Measurements from ENCODE around the gene TMEM139.
"Not testable (repeated sequence)": the region's sequence is repeated elsewhere in the genome, so short reads cannot be mapped to it uniquely, and the experiment has no call there.

Gene TMEM139

GRCh38 chr7:143259765-143260164, 25.0 kb upstream of the TMEM139 start:
- DNase-seq: no peak

- no peak for DNase-seq
Observed at GRCh38 chr7:143261901-143262300, 22.9 kb upstream of the TMEM139 start.

- DNase-seq: peak; percentile 76 to 78
Observed at GRCh38 chr7:143263266-143264195, 21.2 kb upstream of the TMEM139 start, which contains the start of gene GSTK1. TSS of gene GSTK1 (plus strand) at chr7:143263441. CDS start at chr7:143263514, 73 bp downstream.

- not testable (repeated sequence) for DNase-seq
Observed at GRCh38 chr7:143264196-143264568, 20.6 kb upstream of the TMEM139 start.

- no peak for DNase-seq
Observed at GRCh38 chr7:143265017-143265693, 19.6 kb upstream of the TMEM139 start.

- DNase-seq: no peak
Observed at GRCh38 chr7:143269251-143269650, 15.5 kb upstream of the TMEM139 start.

- DNase-seq: no peak
Observed at GRCh38 chr7:143271240-143271639, 13.5 kb upstream of the TMEM139 start.

GRCh38 chr7:143272871-143273270, 11.9 kb upstream of the TMEM139 start:
- no peak for DNase-seq

GRCh38 chr7:143279186-143280098, 5.3 kb upstream of the TMEM139 start:
- peak; percentile 15 to 66 for DNase-seq

- DNase-seq: no peak
Observed at GRCh38 chr7:143280160-143280559, 4.6 kb upstream of the TMEM139 start.

GRCh38 chr7:143280566-143280965, 4.2 kb upstream of the TMEM139 start:
- DNase-seq: no peak

- no peak for DNase-seq
Observed at GRCh38 chr7:143281529-143281928, 3.2 kb upstream of the TMEM139 start.

GRCh38 chr7:143282124-143282523, 2.6 kb upstream of the TMEM139 start:
- no peak for DNase-seq

GRCh38 chr7:143283381-143283780, 1.4 kb upstream of the TMEM139 start:
- DNase-seq: no peak

GRCh38 chr7:143285470-143285778, 666 bp downstream of the TMEM139 start:
- no peak for DNase-seq

GRCh38 chr7:143285806-143286521, 1.2 kb downstream of the TMEM139 start:
- DNase-seq: no peak

- DNase-seq: no peak
Observed at GRCh38 chr7:143286522-143286890, 1.7 kb downstream of the TMEM139 start.

GRCh38 chr7:143287339-143287934, 2.7 kb downstream of the TMEM139 start:
- DNase-seq: no peak

- peak; percentile 99 to 100 for DNase-seq
Observed at GRCh38 chr7:143287935-143288826, 3.4 kb downstream of the TMEM139 start, which contains the start of gene CASP2. TSS of gene CASP2 (plus strand) at chr7:143288351. CDS start at chr7:143288456, 105 bp downstream.

GRCh38 chr7:143288836-143289235, 4.1 kb downstream of the TMEM139 start:
- no peak for DNase-seq

GRCh38 chr7:143289421-143289820, 4.7 kb downstream of the TMEM139 start:
- no peak for DNase-seq
